Fibroblast of skin of right biceps (primary cell): ENCODE results near the gene LRMDA.
A peak's percentile ranks its signal among the peaks of the same experiment; 100 is the strongest.

Source experiments
- DNase-seq: peaks from one replicate; pipeline ENCODE4 v3.0.0-alpha.2; 2013

LRMDA gene

DNA sequence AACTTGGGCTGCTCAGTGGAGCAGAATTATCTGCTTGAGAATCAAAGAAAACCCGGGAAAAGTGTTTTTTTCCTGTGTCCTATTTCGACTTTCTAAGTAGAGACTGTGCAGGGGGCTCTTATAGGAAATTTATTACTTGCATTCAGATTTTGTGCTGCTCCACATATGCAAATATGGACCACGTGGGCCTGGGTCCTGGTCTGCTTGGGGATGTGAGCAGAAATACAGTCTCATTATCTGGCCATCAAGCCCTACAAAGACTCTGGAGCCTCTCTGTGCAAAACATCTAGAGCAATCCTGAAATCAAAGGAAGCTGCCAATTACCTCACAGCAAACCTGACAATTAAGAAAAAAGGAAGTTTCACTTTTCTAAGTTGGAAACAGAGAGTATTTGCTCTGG lies 216.9 kb downstream of the LRMDA start:
- DNase-seq: no peak

DNA sequence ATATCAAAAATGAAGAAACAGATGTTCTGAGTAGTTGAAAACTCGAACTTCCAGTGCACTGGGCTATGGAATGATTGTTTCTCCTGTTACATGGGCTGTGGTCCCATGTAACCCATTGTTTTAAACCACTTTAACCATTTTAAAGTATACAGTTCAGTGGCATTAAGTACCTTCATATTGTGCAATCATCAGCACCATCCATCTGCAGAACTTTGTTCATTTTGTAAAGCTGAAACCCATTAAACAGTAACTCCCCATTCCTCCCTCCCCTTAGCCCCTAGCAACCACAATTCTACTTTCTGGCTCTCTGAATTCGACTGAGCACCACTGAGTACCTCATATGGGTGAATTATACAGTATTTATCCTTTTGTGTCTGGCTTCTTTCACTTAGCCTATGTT lies 217.4 kb downstream of the LRMDA start:
- no peak for DNase-seq

DNA sequence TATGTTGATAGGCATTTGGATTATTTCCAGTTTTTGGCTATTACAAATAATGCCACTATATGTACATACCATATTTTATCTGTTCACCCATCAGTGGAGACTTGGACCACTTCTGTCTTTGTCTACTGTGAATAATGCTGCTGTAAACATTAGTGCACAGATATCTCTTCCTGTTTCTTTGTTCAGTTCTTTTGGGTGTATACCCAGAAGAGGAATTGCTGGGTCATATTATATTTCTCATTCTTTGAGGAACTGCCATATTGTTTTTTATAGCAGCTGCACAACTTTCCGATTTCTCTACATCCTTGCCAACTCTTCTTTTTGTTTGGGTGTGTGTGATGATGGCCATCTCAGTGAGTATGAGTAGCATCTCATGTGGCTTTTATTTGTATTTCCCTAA lies 218.0 kb downstream of the LRMDA start:
- no peak for DNase-seq

DNA sequence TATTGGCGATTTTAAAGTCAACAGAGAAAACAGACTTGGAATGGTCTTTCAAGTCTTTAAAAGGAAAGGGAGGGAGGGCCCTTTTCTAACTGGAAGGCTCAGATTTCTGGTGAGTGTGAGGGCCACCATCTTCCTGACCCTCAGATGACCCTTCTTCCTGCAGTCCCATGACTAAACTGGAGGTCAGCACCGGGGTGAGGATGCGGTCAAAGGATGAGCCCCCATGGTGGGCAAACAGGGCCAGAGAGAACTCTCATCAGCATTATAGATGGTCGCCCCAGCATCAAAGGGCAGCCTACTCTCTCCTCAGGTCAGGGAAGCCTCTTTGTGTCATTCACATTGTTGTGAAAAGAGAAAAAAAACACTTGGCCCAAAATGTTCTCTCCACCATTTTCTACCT lies 219.2 kb downstream of the LRMDA start:
- no peak for DNase-seq

DNA sequence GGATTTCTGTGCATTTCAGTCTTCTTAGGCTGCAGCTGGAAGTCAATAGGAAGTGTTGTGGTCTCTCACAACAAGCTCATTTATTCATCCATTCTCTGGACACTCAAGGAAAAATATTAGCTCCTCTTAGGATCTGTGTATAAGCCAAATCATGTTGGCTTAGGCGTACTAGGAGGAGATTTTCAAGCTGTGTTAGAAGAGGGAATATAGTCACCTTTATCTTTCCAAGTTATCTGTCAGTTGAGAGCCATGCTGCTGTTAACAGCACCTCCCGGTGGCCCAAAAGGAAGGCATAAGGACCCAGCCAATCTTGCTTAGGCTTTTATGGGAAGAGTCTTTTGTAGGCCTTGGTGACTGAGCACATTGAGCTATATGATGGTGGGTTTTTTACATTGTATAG lies 220.0 kb downstream of the LRMDA start:
- DNase-seq: peak; percentile 19

DNA sequence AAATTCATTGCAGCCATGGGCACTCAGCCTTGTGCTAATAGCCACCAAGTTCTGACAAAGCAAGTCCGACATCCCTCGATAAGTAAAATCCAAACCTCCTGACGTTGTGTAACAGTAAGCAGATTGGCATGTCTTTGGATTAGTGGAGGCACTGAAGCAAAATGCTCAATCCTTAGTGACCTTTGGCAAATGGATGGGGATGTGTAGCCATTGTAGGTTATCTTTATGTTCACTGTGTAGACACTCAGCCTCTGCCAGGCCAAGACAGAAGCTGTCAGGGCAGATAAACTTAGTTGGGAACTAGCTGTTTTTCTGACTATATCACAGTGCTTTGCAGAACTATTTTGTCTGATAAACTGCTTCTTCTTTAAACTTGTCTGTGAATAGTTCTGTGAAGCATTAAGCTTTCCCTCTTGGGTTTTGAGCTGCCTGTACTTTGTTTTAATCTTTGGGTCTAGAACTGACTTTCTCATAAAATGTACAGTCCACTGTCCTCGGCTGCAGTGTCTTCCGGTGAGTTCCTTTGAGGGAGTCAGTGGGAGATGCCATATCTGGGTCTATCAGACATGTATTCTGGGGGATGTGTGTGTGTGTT lies 220.8 kb downstream of the LRMDA start:
- no peak for DNase-seq

DNA sequence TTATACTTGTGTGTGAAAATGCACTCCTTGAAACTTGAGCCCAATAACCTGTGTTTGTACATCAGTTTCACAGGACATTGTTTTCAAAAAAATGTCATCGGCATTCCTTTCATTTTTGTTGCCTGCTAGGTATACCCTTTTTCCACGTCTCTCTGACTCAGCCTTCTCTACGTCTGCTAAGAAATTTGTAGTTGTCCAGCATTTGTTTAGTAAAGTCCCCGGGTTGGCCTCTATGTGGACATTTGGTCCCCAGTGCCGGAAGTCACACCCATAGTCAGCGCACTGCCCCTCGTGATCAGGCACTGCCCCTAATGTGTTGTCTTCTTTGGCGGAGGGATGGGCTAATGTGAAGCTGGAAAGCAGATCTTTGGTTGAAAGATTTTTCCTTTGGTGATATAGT lies 222.3 kb downstream of the LRMDA start:
- no peak for DNase-seq

GRCh38 chr10:75654171-75654771 lies 222.8 kb downstream of the LRMDA start:
- peak; percentile 24 for DNase-seq

DNA sequence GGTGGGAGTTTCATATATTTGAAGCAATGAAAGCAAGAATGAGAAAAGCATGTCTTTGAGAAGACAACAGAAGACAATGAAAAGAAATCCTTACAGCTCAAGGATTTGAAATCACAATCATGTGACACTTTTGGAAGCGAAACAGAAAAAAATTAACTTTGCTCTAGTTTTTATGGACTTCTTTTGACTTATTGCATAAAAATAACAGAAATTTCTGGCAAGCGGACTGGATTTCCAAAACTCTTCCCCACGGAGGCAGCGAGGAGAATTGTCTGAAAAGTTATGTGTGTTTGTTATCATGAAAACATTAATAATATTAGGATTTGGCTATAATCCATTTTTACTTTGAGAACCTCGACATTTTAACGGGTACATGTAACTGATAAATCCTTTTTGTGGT lies 223.3 kb downstream of the LRMDA start:
- DNase-seq: no peak

- peak; percentile 73 for DNase-seq
These were observed 224.5 kb downstream of the LRMDA start for GRCh38 chr10:75655791-75656451.

GRCh38 chr10:75657351-75657750 lies 225.9 kb downstream of the LRMDA start:
- DNase-seq: no peak

DNA sequence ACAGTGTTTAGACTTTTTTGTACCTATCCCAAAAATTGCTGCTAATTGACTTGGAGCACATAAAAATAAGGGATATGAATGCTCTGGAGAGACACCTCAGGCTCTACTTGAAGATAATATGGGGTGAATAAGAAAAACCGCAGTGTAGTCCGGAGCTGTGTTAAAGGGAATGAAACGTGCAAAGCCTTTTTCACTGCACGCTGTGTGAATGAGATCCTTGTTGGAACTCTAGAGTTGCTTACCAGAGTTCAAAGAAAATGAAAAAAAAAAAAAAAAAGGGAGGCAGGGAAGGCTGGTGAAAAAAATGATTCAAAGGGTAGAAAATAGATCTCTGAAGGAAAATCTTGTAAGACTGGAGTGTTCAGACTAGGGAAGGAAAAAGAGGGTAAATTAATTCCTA lies 226.6 kb downstream of the LRMDA start:
- no peak for DNase-seq

DNA sequence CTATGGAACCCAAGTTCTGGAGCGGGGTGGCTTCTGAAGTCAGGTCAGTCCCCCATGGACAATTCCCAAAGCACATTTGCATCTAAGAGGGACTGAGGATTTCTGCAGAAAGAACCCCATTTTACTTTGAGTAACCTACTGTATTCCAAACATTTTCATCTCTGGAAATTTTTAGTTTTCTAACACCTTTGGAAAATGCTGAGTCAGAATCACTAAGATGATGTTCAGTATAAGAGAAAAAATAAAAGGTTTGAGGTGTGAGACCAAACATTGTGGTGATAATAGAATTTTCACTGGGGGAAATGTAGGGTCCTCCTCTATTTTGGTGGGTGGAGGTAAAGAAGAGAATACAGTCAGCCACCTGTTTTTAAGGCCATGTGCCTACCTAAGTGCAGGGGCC lies 227.1 kb downstream of the LRMDA start:
- DNase-seq: no peak

DNA sequence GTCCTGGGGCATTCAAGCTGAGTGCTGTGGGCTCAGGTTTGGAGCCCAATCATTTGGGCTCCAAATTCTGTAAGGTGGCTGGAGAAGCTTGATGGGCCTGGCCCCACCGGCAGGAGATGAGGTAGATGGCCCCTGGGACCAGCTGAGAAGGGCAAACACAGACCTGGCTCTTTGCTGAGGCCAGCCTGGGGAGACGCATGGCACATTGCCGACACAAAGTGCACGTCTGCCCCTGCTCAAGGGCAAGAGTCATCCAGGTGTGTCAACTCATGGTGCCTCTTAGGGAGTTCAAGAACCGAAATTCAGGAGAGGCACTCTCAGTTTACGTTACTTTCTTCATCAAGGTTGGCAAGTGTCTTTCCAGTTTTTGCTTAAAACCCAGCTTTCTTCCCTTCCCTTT lies 227.5 kb downstream of the LRMDA start:
- DNase-seq: no peak

DNA sequence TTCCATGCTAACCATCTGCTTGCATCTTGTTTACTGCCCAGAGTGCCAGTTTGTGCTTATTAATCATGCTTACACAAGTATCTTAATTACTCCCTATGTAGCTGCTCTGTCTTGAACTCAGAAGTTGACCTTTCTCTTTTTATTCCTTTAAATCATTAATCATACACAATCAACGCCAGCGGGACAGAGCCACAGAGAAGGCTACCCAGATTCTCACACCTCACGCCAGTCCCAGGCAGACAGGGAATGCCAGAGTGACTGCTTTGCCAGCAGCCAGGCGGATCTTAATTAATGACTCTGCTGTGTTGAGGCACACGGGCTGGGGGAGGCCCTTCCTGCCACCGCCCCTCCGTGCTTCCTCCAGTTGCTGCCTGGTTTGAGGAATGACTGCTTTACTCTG lies 229.4 kb downstream of the LRMDA start:
- DNase-seq: no peak

DNA sequence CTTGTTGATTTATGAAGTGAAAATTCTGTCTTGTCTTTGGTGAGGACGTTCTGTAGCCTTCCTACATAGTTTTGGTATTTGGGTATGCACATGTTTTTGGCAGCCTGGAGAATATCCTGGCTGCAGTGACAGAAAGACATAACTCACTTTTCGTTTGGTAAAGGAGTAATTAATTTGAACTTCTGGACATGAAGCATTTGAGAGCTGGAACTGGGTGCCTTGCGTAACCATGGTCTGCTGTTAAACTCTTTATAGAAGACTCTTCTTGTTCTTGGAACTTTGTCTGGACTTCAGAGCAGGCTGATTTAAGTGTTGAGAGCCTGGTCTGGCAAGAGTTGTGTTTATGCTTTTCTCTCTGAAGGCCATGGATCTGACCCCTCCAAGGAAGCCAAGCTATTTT lies 231.3 kb downstream of the LRMDA start:
- DNase-seq: peak; percentile 96

DNA sequence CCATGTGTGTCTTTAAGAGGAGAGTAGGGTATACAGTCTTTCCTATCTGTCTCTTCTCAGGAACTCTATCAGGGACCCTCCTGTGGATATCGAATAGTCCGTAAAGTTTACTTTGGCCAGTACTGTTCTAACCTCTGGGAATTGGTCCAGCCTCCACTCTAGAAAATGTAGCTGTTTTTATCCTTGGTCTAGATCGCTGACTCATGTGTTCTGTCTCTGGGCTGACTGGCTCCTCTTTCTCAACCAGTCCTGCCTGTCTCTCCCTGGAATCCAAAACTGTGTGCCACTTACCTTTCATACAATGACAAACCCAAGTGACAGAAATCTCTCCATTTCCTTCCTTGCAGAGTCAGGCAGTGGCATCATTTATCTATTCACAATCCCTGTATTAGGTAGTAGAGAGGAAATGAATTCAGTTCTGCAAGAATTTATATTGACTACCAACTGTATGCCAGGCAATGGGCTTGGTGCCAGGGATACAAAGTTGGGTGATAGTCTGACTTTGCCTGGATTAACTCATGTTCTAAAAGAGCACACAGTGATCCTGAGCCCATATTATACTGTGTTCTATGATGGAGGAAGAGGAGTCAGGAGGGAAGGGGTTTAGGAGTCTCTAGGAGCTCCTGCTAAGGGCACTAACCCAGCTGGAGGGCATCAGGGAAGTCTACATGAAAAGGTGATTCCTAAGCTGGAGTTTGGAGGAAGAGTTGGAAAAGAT lies 232.7 kb downstream of the LRMDA start:
- peak; percentile 23 for DNase-seq

DNA sequence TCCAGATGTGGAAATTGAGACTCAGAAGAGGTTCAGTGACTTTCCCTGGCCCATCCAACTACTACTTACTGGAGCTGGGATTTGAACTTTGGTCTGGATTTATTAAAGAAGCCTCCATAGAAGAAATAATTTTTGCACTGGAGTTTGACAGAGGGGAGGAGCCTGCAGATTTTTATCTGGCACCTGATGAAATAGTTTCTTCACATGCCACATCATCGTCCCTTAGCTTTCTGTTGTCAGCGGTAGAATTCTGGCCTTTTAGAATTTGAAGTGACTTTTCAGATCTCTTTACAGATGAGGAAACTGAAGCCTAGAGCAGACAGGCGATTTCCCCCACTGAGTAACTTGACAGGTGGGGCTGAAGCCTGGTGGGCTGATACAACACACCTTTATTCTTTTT lies 233.5 kb downstream of the LRMDA start:
- no peak for DNase-seq

DNA sequence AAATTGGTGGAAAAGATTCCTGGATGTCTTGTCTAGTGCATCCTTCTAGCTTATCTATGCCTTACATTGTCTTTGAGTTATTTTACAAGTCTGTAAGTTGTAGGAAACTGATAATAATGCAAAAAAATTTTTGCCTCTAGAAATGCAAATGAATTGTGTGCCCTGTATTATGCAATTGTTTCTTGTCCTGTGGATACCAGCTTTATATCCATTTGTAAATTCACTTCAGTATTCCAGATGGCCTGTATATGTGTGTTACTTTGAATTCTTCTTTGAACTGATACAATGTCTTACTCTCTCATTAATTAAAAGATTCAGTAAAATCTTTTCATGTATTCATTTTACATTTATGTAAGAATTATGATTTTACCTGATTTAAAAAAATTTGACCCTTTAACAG lies 234.3 kb downstream of the LRMDA start:
- no peak for DNase-seq

DNA sequence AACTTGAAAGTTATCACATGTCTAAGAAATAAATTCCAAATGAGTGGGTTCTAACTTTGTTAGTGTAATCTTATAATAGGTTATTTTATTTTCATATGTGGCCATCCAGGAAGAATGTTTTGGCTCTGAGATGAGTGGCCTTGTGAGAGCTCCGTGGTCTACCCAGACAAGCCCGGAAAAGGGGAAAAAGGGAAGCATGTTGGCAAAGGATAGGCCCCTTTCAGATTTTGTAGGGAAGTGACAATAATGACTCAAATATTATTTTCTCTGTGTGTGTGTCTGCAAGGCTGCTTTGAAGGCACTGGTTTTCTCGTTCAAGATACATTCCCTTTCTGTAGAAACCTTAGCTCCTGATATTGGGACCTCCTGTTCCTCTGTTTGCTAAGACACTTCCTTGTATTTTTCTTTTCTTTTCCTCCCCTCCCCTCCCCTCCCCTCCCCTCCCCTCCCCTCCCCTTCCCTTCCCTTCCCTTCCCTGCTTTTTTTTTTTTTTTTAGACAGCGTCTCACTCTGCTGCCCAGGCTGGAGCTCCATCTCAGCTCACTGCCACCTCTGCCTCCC lies 240.8 kb downstream of the LRMDA start:
- no peak for DNase-seq

DNA sequence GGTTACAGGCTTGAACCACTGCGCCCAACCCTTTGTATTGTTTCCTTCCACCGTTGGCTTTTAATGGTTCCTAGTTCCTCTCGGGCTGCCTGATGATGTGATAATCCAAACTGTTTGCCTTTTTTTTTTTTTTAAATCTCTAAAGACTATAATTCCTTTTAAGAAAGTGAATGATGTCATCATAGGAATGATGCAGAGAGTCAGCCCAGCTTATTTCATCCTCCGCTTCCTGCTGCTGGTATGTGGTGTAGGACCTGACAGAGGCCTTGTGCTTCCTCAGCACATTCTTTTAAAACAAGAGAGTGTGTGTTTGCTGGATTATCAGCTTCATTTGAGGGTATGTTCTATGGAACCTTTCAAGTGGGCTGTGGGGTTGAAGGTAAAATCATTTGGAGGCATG lies 241.4 kb downstream of the LRMDA start:
- peak; percentile 63 for DNase-seq

- DNase-seq: no peak
These were observed 246.1 kb downstream of the LRMDA start for GRCh38 chr10:75677541-75677940.

DNA sequence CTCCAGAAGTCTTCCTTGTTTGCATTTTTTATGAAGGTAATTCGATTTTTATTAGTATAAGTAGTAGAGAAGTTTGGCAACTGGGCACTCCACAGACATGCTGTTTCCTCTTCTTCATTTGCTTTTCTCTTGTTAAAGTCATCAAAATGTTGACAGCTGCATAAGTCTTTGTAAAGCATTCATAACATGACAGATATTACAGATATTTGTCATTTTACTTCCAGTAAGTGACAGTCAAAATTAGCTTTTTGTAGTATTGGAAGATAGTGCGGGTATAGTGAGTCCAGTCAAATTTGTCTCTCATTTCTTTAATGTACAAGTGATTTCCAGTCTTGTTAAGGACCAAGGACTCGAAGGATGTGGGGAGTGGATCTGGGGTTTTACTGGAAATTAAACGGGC lies 247.1 kb downstream of the LRMDA start:
- DNase-seq: no peak

GRCh38 chr10:75679536-75679935 lies 248.1 kb downstream of the LRMDA start:
- DNase-seq: peak; percentile 16
